Body of pancreas (tissue), 4 donors: Measurements from ENCODE around the gene POLR1E.

ENCODE experiments used
- POLR2A ChIP-seq, 3 donors: fragments of 450-650 bp; IDR thresholded peaks; one replicate each; pipeline ENCODE4 v1.6.1; 2016; ENCODE audit warnings: antibody characterized with exemption in 3 of 3, mild to moderate bottlenecking in 2 of 3
- TF ChIP-seq, protein P1 (sequence below), 7 experiments: fragments of 450-650 bp in 4 of 7; fragments of 200-600 bp in 3 of 7; sonication (generic) in 3 of 7; IDR thresholded peaks; one replicate each; pipeline ENCODE4 v1.5.1; 2016 to 2019; ENCODE audit warnings: antibody characterized with exemption in 7 of 7

DNA sequence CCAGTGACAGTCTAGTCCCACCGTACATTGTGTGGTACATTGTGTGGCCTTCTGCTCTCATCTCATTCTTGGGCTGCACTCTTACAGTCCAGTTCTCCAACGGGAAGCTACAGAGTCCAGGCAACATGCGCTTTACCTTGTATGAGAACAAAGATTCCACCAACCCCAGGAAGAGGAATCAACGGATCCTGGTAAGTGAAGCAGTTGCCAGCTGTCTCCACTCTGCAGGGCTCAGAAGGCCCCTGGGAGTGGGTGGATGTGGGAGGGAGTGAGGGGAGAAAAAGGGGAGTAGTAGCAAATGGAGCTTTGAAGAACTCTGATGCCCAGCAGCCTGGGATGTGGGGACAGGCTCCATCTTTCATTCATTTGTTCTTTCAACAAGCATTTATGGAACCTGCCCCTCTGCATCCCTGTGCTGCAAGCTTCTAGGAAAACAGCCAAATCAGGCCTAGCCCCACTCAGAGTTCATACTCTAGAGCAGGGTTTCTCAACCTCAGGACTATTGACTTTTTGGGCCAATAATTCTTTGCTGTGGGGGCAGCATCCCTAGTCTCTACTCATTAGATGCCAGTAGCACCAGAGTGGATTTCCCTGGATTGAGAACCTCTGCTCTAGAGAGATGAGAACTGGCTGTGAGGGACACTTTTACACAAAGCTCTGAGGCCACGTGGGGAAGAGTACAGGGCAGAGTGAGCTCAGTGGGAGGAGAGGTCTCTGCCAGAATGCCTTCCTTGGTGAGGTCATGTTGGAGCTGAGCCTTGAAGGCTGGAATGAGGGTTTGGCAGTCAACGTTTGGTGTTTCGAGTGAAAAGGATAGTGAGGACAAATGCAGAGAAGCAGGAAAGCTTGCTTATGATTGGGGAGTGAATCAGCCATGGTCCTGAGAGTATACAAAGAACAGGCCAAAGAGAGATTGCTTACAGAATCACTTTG, 1.1 kb downstream of the POLR1E start:
- TF ChIP-seq, protein P1, sequence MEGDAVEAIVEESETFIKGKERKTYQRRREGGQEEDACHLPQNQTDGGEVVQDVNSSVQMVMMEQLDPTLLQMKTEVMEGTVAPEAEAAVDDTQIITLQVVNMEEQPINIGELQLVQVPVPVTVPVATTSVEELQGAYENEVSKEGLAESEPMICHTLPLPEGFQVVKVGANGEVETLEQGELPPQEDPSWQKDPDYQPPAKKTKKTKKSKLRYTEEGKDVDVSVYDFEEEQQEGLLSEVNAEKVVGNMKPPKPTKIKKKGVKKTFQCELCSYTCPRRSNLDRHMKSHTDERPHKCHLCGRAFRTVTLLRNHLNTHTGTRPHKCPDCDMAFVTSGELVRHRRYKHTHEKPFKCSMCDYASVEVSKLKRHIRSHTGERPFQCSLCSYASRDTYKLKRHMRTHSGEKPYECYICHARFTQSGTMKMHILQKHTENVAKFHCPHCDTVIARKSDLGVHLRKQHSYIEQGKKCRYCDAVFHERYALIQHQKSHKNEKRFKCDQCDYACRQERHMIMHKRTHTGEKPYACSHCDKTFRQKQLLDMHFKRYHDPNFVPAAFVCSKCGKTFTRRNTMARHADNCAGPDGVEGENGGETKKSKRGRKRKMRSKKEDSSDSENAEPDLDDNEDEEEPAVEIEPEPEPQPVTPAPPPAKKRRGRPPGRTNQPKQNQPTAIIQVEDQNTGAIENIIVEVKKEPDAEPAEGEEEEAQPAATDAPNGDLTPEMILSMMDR (IDR thresholded peaks at IDR 0.05) = no peak
- no peak for TF ChIP-seq POLR2A (IDR thresholded peaks at IDR 0.05)
